Body of pancreas (tissue), 4 donors: Measurements from ENCODE around the gene CLDN4. TPM values are rescaled to one million over a fixed set of nuclear protein-coding genes. Genes with fewer than 3 reads are reported as not detected.
"Not testable (repeated sequence)": the region's sequence is repeated elsewhere in the genome, so short reads cannot be mapped to it uniquely, and the experiment has no call there.

Experiments used
- ATAC-seq: fragments of 150-250 bp; one replicate; pipeline ENCODE4 v1.9.1; 2016
- DNase-seq, 4 donors: peaks; one replicate each; pipeline ENCODE4 v3.0.0-alpha.2; 2019
- H3K27ac ChIP-seq, 4 donors: fragments of 200-600 bp; sonication (generic); 1 replicate in 3 of 4; 2 replicates in 1 of 4; pipeline versions ENCODE4 v1.5.1 to v1.6.1; 2016 to 2019; ENCODE audit warnings: mild to moderate bottlenecking in 1 of 4, mixed read lengths in 1 of 4, moderate library complexity in 1 of 4
- H3K27me3 ChIP-seq, 2 donors: fragments of 200-600 bp; sonication (generic); one replicate each; pipeline ENCODE4 v1.6.0; 2016; ENCODE audit warnings: mild to moderate bottlenecking in 1 of 2
- H3K36me3 ChIP-seq, 2 donors: fragments of 200-600 bp; sonication (generic); replicated peaks in 1 of 2; 2 replicates each; pipeline ENCODE4 v1.5.1; 2016; ENCODE audit warnings: low read depth in 2 of 2; ENCODE audit not compliant: insufficient read depth in 1 of 2
- H3K4me1 ChIP-seq: fragments of 200-600 bp; sonication (generic); one replicate; pipeline ENCODE4 v1.6.0; 2016
- H3K4me3 ChIP-seq, 2 donors: fragments of 200-600 bp; sonication (generic); 1 replicate in 1 of 2; 2 replicates in 1 of 2; pipeline ENCODE4 v1.5.1; 2016 to 2019
- H3K9me3 ChIP-seq, 3 donors: fragments of 200-600 bp; sonication (generic); 1 replicate in 2 of 3; 2 replicates in 1 of 3; pipeline ENCODE4 v1.5.1; 2016
- POLR2A ChIP-seq, 3 donors: fragments of 450-650 bp; IDR thresholded peaks; one replicate each; pipeline ENCODE4 v1.6.1; 2016; ENCODE audit warnings: antibody characterized with exemption in 3 of 3, mild to moderate bottlenecking in 2 of 3
- WGBS, 2 donors: methylation state at CpG; one replicate each; pipeline ENCODE4 v1.1.5; 2017; 5-methylcytosine and 5-hydroxymethylcytosine counted together
- intact Hi-C: fragments of 100-400 bp; cut with DNase I; formaldehyde crosslinking; loops from one replicate; pipeline ENCODE4 v1.15.1; 2023
- total RNA-seq, 2 donors: library from RNA; depleted of rRNA; stranded (reverse); fragments of >200 nt; gene quantifications; one replicate each; pipeline ENCODE4 v1.1.0, GENCODE V29; 2016
- TF ChIP-seq, protein P1 (sequence below), 7 experiments: fragments of 450-650 bp in 4 of 7; fragments of 200-600 bp in 3 of 7; sonication (generic) in 3 of 7; IDR thresholded peaks; one replicate each; pipeline ENCODE4 v1.5.1; 2016 to 2019; ENCODE audit warnings: antibody characterized with exemption in 7 of 7

CLDN4 gene
- total RNA-seq, 2 donors from 2014 or later, result 65.6 to 76.8 TPM

DNA sequence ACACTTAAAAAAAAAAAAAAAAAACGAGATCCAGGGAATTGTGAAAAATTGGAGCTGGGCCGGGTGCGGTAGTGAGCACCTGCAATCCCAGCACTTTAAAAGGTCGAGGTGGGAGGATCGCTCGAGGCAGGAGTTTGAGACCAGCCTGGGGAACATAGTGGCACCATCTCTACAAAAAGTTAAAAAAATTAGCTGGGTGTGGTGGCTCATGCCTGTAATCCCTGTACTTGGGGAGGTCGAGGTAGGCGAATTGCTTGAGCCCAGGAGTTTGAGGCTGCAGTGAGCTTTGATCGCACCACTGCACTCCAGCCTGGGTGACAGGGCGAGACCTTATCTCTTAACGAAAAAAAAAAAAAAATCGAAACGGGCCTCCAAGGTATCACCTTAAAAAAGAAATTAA is 2.0 kb downstream of the CLDN4 start:
- 21 to 27% methylated on average over 13 of the region's 13 CpGs for WGBS, 2 donors
- no peaks in the 10 kb centered on the region for H3K9me3 ChIP-seq
- intact Hi-C loops, result no loop called here
- peak overlapping the region; percentile 96 to 100 (median 99) for H3K27ac ChIP-seq
- H3K4me1 ChIP-seq, result peaks cover 41% of the 10 kb centered on the region
- H3K27me3 ChIP-seq, result no peaks in the 10 kb centered on the region
- TF ChIP-seq POLR2A (IDR thresholded peaks at IDR 0.05), result no peak
- DNase-seq, result peak in 1 of 4 donors; percentile 38
- H3K36me3 ChIP-seq, result no peaks in the 10 kb centered on the region
- no peak for ATAC-seq
- H3K4me3 ChIP-seq, result peak overlapping the region in 1 of 2 donors; percentile 59

DNA sequence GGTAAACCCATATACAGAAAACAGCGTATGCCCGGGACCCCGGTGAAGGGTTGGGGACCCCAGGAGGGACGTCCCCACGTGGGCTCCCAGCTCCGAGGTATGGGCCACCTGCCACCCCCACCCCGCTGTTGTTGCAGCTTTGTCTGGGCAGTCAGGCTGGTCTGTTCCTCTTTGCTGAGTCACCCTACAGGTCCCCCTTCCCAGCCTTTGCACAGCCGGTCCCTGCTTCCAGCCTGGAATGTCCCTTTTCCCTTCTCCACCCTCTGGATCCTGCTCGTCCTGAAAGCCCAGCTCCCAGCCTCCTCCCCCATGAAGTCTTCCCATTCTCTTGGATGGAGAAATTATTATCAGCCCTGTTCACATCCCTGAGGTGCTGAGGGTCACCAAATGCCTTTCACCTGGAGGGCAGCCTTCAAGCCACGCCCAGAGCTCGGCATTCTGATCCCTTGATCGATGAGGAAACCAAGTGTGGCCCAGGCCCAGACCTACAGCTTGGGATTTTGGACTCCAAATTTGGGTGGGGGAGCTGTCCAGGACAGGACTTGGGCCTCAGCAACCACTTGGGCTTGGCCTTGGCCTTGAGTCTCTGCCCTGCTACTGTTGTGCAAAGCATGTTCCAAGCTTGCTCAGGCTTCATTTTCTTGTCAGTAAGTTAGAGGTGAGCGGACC is 2.6 kb downstream of the CLDN4 start:
- WGBS, 2 donors, result 26 to 32% methylated on average over 12 to 13 of the region's 13 CpGs
- H3K27me3 ChIP-seq, result no peaks in the 10 kb centered on the region
- peak; percentile 62 to 74 (median 70) for DNase-seq
- peak overlapping the region in 1 of 2 donors; percentile 59 for H3K4me3 ChIP-seq
- H3K9me3 ChIP-seq, result no peaks in the 10 kb centered on the region
- peaks cover 37% of the 10 kb centered on the region for H3K4me1 ChIP-seq
- TF ChIP-seq, protein P1, sequence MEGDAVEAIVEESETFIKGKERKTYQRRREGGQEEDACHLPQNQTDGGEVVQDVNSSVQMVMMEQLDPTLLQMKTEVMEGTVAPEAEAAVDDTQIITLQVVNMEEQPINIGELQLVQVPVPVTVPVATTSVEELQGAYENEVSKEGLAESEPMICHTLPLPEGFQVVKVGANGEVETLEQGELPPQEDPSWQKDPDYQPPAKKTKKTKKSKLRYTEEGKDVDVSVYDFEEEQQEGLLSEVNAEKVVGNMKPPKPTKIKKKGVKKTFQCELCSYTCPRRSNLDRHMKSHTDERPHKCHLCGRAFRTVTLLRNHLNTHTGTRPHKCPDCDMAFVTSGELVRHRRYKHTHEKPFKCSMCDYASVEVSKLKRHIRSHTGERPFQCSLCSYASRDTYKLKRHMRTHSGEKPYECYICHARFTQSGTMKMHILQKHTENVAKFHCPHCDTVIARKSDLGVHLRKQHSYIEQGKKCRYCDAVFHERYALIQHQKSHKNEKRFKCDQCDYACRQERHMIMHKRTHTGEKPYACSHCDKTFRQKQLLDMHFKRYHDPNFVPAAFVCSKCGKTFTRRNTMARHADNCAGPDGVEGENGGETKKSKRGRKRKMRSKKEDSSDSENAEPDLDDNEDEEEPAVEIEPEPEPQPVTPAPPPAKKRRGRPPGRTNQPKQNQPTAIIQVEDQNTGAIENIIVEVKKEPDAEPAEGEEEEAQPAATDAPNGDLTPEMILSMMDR (IDR thresholded peaks at IDR 0.05), result no peak
- peak; percentile 28 to 69 (median 46) for TF ChIP-seq POLR2A (IDR thresholded peaks at IDR 0.05)
- intact Hi-C loops, result no loop called here
- peak overlapping the region; percentile 96 to 100 (median 99) for H3K27ac ChIP-seq
- peak; percentile 12 for ATAC-seq
- H3K36me3 ChIP-seq, result no peaks in the 10 kb centered on the region

DNA sequence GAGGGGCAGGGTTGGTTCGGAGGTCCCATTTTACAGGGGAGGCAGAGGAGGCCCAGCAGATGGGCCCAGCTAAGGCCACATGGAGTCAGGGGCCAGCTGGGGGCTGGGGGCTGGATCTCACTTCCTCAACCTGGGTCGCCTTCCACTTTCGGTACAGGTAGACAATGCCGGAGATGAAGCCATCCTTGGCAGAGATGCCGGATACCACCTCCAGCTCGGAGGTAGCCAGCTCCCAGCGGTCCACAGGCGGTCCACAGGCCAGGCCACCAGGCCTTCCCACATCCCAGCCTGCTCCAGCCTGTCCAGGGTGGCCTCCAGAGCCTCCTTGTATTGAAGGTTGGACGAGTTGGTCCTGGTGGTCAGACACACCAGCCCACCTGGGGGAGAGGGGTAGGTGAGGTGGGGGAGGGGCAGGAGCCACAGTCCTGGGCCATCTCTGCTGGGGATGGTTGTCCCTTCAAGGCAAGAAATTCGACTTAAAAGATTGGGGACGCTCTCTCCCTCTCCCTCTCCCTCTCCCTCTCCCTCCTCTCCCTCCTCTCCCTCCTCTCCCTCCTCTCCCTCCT is 3.9 kb downstream of the CLDN4 start:
- WGBS, 2 donors, result 93 to 98% methylated on average over 4 to 11 of the region's 11 CpGs
- ATAC-seq (no peak), DNase-seq (no peak)
- no peaks in the 10 kb centered on the region for H3K9me3 ChIP-seq
- H3K27ac ChIP-seq, result no peak overlapping the region
- TF ChIP-seq POLR2A (IDR thresholded peaks at IDR 0.05), result peak in 1 of 3 donors; percentile 37
- TF ChIP-seq, protein P1 (IDR thresholded peaks at IDR 0.05), result no peak
- intact Hi-C loops, result no loop called here
- H3K4me1 ChIP-seq, result peaks cover 23% of the 10 kb centered on the region
- H3K4me3 ChIP-seq, result no peak overlapping the region
- no peaks in the 10 kb centered on the region for H3K36me3 ChIP-seq
- no peaks in the 10 kb centered on the region for H3K27me3 ChIP-seq

DNA sequence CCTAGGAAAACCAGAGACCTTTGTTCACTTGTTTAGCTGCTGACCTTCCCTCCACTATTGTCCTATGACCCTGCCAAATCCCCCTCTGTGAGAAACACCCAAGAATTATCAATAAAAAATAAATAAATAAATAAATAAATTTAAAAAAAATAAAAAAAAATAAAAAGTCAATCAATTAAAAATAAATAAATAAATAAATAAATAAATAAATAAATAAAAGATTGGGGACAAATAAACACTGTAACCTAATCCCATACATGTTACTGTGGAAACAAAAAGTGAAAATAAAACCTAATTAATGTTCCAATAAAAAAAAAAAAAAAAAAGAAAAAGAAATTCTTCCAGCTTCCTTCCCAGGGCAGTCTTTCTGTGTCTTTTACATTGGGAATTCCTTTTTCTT is 6.4 kb downstream of the CLDN4 start:
- H3K4me3 ChIP-seq, intact Hi-C loops, DNase-seq, H3K27ac ChIP-seq, ATAC-seq, H3K27me3 ChIP-seq, H3K36me3 ChIP-seq, H3K9me3 ChIP-seq: not testable (repeated sequence)
- H3K4me1 ChIP-seq, result peaks cover 27% of the 10 kb centered on the region

DNA sequence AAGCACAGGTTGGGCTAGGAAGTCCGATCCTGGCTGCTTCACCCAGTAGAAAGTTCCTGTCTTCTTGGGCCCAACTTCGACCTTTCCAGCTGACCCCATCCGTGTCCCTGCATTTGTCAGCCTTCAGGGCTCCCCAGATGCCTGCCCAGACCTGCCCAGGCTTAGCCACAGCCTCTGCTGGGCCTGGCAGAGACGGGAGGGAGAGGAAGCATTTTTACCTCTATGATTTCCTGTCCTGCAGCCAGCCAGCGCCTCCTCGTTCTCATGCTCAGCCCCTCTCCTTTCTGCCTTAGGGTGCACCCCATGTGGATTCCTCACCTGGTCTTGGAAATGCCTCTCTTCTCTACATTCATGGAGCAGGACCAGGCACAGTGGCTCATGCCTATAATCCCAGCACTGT is 7.8 kb downstream of the CLDN4 start:
- H3K27ac ChIP-seq, result no peak overlapping the region
- TF ChIP-seq, protein P1 (IDR thresholded peaks at IDR 0.05), result no peak
- no peaks in the 10 kb centered on the region for H3K9me3 ChIP-seq
- H3K27me3 ChIP-seq, result no peaks in the 10 kb centered on the region
- H3K36me3 ChIP-seq, result no peaks in the 10 kb centered on the region
- WGBS, 2 donors, result 69 to 77% methylated on average over 5 to 6 of the region's 6 CpGs
- intact Hi-C loops, result no loop called here
- ATAC-seq (no peak), DNase-seq (no peak)
- peaks cover 19% of the 10 kb centered on the region for H3K4me1 ChIP-seq
- no peak overlapping the region for H3K4me3 ChIP-seq

DNA sequence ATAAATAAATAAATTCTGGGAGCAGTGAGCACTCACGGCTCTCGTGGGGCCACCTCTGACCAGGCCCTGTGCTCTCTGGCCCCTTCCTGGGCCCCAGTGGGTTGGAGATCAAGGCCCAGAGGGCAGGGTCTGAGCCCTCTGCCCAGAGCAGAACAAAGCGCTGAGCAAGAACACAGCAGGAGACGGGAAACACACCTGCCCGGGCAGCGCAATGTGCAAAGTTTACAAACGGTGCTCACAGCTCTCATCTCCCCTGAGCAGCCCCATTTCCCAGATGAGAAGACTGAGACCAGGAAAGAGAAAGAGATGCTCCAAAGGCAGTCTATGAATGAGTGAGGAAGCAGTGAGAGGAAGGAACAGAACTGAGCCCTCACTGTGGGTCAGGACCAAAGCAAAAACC is 8.5 kb downstream of the CLDN4 start:
- no peaks in the 10 kb centered on the region for H3K36me3 ChIP-seq
- ATAC-seq (no peak), DNase-seq (no peak)
- WGBS, 2 donors, result 85 to 88% methylated on average over 6 to 7 of the region's 7 CpGs
- peaks cover 15% of the 10 kb centered on the region for H3K4me1 ChIP-seq
- H3K4me3 ChIP-seq, result no peak overlapping the region
- no peak for TF ChIP-seq POLR2A (IDR thresholded peaks at IDR 0.05)
- TF ChIP-seq, protein P1 (IDR thresholded peaks at IDR 0.05), result no peak
- no peaks in the 10 kb centered on the region for H3K9me3 ChIP-seq
- no peak overlapping the region for H3K27ac ChIP-seq
- intact Hi-C loops, result no loop called here
- no peaks in the 10 kb centered on the region for H3K27me3 ChIP-seq
